NOMO-1 treated with DMSO at 0.1 percent for 48 hours (cell line): Measurements from ENCODE around the gene MPZL3.
"Not testable (repeated sequence)": the region's sequence is repeated elsewhere in the genome, so short reads cannot be mapped to it uniquely, and the experiment has no call there.

ENCODE experiments used
- DNase-seq: peaks from one replicate; lab custom pipeline; 2025; ENCODE audit not compliant: unreplicated experiment; lab: John Stamatoyannopoulos, UW

The MPZL3 gene

GRCh38 chr11:118213781-118214180, 38.4 kb downstream of the MPZL3 start:
- no peak for DNase-seq

- DNase-seq: no peak
Measured at GRCh38 chr11:118213201-118213600, 39.0 kb downstream of the MPZL3 start.

- peak; percentile 64 for DNase-seq
Measured at GRCh38 chr11:118212781-118213191, 39.4 kb downstream of the MPZL3 start.

GRCh38 chr11:118212131-118212725, 39.9 kb downstream of the MPZL3 start:
- DNase-seq: peak; percentile 67

- no peak for DNase-seq
Measured at GRCh38 chr11:118211006-118211405, 41.2 kb downstream of the MPZL3 start.

GRCh38 chr11:118210323-118210722, 41.8 kb downstream of the MPZL3 start:
- DNase-seq: no peak

GRCh38 chr11:118209033-118209432, 43.1 kb downstream of the MPZL3 start:
- no peak for DNase-seq

- no peak for DNase-seq
Measured at GRCh38 chr11:118207079-118207478, 45.1 kb downstream of the MPZL3 start.

- peak; percentile 82 for DNase-seq
Measured at GRCh38 chr11:118206391-118207031, 45.7 kb downstream of the MPZL3 start.

- no peak for DNase-seq
Measured at GRCh38 chr11:118205606-118206378, 46.4 kb downstream of the MPZL3 start.

- DNase-seq: no peak
Measured at GRCh38 chr11:118202599-118203422, 49.4 kb downstream of the MPZL3 start.

- no peak for DNase-seq
Measured at GRCh38 chr11:118201966-118202365, 50.2 kb downstream of the MPZL3 start.

GRCh38 chr11:118200901-118201680, 51.1 kb downstream of the MPZL3 start:
- no peak for DNase-seq

- DNase-seq: no peak
Measured at GRCh38 chr11:118200497-118200896, 51.7 kb downstream of the MPZL3 start.

- no peak for DNase-seq
Measured at GRCh38 chr11:118199135-118199534, 53.0 kb downstream of the MPZL3 start.

- DNase-seq: peak; percentile 52
Measured at GRCh38 chr11:118198370-118198769, 53.8 kb downstream of the MPZL3 start.

GRCh38 chr11:118194835-118195627, 57.1 kb downstream of the MPZL3 start:
- DNase-seq: no peak

GRCh38 chr11:118193910-118194566, 58.1 kb downstream of the MPZL3 start:
- DNase-seq: no peak

- DNase-seq: not testable (repeated sequence)
Measured at GRCh38 chr11:118192817-118193216, 59.3 kb downstream of the MPZL3 start.
